Colonic mucosa (tissue), 4 donors: ENCODE measurements around the gene GRK5. TPM values are rescaled to one million over a fixed set of nuclear protein-coding genes. Genes with fewer than 3 reads are reported as not detected.

Experiments
- DNase-seq: peaks from one replicate; pipeline ENCODE4 v3.0.0-alpha.2; 2020
- H3K27ac ChIP-seq: fragments of 200-600 bp; one replicate; pipeline ENCODE4 v1.8.0; 2021
- H3K27me3 ChIP-seq: fragments of 200-600 bp; one replicate; pipeline ENCODE4 v1.8.0; 2021
- H3K36me3 ChIP-seq: fragments of 200-600 bp; one replicate; pipeline ENCODE4 v1.8.0; 2021
- H3K4me1 ChIP-seq: fragments of 200-600 bp; one replicate; pipeline ENCODE4 v1.8.0; 2021; ENCODE audit warnings: mild to moderate bottlenecking
- H3K4me3 ChIP-seq: fragments of 200-600 bp; one replicate; pipeline ENCODE4 v1.8.0; 2021
- H3K9ac ChIP-seq, 2 donors: one replicate each; pipeline ENCODE4 v1.7.0; 2013; ENCODE audit warnings: control low read depth in 2 of 2, low read depth in 2 of 2, low read length in 2 of 2
- H3K9me3 ChIP-seq: fragments of 200-600 bp; one replicate; pipeline ENCODE4 v1.8.0; 2021
- CTCF ChIP-seq: fragments of 200-600 bp; IDR thresholded peaks from one replicate; pipeline ENCODE4 v1.8.0; 2022; ENCODE audit warnings: antibody characterized with exemption, mild to moderate bottlenecking
- intact Hi-C: fragments of 100-400 bp; cut with DNase I; formaldehyde crosslinking; loops from one replicate; pipeline ENCODE4 v1.14.1; 2022
- total RNA-seq, 2 donors: library from RNA; stranded (reverse); fragmentation: NEBNext Ultra II Directional in 1 of 2; extraction: Animal tissue kit (Norgen Biotek cat#: 25700) in 1 of 2; gene quantifications; one replicate each; pipeline ENCODE4 v1.2.1, GENCODE V29; 2021
- donor health status: healthy.
- donor health status: DM: no; HTN: no; CAD: no.
- donor health status: DM: no; HTN: no; CAD: no.

GRK5 gene
- total RNA-seq, 2 donors from 2014 or later, result 4.6 to 12.7 TPM

- no peak for TF ChIP-seq CTCF
- no peaks in the 10 kb centered on the region for H3K4me1 ChIP-seq
- H3K4me3 ChIP-seq, result no peak overlapping the region
- no peak overlapping the region for H3K9ac ChIP-seq
- H3K27ac ChIP-seq, result no peak overlapping the region
- intact Hi-C loops, result no loop called here
- no peaks in the 10 kb centered on the region for H3K9me3 ChIP-seq
- H3K36me3 ChIP-seq, result no peaks in the 10 kb centered on the region
- no peak for DNase-seq
- no peaks in the 10 kb centered on the region for H3K27me3 ChIP-seq
Observed at GRCh38 chr10:119501690-119502089, 294.3 kb downstream of the GRK5 start.

DNA sequence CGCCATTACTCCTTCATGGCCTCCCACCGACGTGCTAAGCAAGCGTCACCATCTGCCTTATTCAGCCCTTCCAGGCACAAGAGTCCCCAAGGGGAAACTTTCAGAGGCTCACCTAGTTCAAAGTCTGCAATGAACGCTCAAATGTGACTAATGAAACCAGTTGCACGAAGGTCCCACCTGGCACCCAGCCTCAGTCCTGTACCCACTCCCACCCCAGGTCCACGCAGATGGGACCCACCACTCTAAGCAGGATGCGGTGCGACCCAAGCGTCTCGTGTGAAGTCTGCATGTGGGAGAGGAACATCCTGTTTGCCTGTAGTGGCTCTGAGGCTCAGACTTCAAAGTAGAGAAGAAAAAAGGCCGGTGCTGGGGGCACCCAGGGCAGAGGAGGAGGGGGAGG lies 294.8 kb downstream of the GRK5 start:
- H3K27me3 ChIP-seq, result no peaks in the 10 kb centered on the region
- H3K9ac ChIP-seq, result no peak overlapping the region
- intact Hi-C loops, result no loop called here
- H3K27ac ChIP-seq, result no peak overlapping the region
- no peaks in the 10 kb centered on the region for H3K4me1 ChIP-seq
- H3K36me3 ChIP-seq, result no peaks in the 10 kb centered on the region
- TF ChIP-seq CTCF, result no peak
- H3K4me3 ChIP-seq, result no peak overlapping the region
- no peak for DNase-seq
- H3K9me3 ChIP-seq, result no peaks in the 10 kb centered on the region

GRCh38 chr10:119502618-119503155 lies 295.3 kb downstream of the GRK5 start:
- Histone ChIP-seq H3K9me3 (no peaks in the 10 kb centered on the region), H3K36me3 (no peaks in the 10 kb centered on the region), H3K9ac (no peak overlapping the region), H3K27me3 (no peaks in the 10 kb centered on the region), H3K27ac (no peak overlapping the region), H3K4me3 (no peak overlapping the region), H3K4me1 (no peaks in the 10 kb centered on the region)
- intact Hi-C loops, result no loop called here
- DNase-seq, result no peak
- TF ChIP-seq CTCF, result no peak

DNA sequence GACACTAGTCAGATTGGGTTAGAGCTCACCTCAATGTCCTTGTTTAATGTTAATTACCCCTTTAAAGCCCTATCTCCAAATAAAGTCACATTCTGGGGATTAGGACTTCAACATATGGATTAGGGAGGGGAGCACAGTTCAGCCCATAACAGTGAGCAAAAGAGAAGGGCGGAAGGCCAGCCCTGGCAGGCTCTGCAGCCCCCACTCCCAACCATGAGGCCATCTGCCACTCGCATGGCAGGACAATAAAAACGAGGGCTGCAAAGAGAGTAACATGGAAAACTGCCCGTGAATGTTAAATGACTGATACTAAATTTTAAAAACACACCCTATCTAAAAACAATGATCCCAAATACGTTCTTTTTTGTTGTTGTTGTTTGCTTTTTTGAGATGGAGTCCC lies 296.4 kb downstream of the GRK5 start:
- no peak for TF ChIP-seq CTCF
- intact Hi-C loops, result no loop called here
- Histone ChIP-seq H3K9ac (no peak overlapping the region), H3K27ac (no peak overlapping the region), H3K9me3 (no peaks in the 10 kb centered on the region), H3K27me3 (no peaks in the 10 kb centered on the region), H3K4me1 (no peaks in the 10 kb centered on the region), H3K4me3 (no peak overlapping the region), H3K36me3 (no peaks in the 10 kb centered on the region)
- no peak for DNase-seq

- DNase-seq, result no peak
- Histone ChIP-seq H3K9ac (no peak overlapping the region), H3K27me3 (no peaks in the 10 kb centered on the region), H3K4me3 (no peak overlapping the region), H3K36me3 (no peaks in the 10 kb centered on the region), H3K27ac (no peak overlapping the region), H3K9me3 (no peaks in the 10 kb centered on the region), H3K4me1 (no peaks in the 10 kb centered on the region)
- intact Hi-C loops, result no loop called here
- no peak for TF ChIP-seq CTCF
Observed at GRCh38 chr10:119504651-119505050, 297.3 kb downstream of the GRK5 start.
